Measurements from ENCODE around the gene VAMP5. TPM values are rescaled to one million over a fixed set of nuclear protein-coding genes. Genes with fewer than 3 reads are reported as not detected.

Gene VAMP5
- total and polyA plus RNA-seq, 9 of the 15 experiments (the other 6 are each of a cell fraction or from before 2014, with no cell fraction given) = 0.54 to 1.9 (median 1.5) TPM; not detected in 2

GRCh38 chr2:85602476-85603234 lies 18.4 kb downstream of the VAMP5 start, which contains the start of gene TMEM150A (continued):
- TF ChIP-seq HMGXB4 (CRISPR knock-in tag; IDR thresholded peaks at IDR 0.05) = no peak
- no peak for TF ChIP-seq CHD4 (IDR thresholded peaks at IDR 0.05; ENCODE audit: insufficient read depth, insufficient replicate concordance, low read depth, low read length, poor library complexity, severe bottlenecking)
- no peak for TF ChIP-seq MAFF (IDR thresholded peaks at IDR 0.05; ENCODE audit: low read length)
- TF ChIP-seq BCL6 (CRISPR knock-in tag; IDR thresholded peaks at IDR 0.05) = no peak
- no peak for TF ChIP-seq ZNF583 (CRISPR knock-in tag; IDR thresholded peaks at IDR 0.05)
- no peak for TF ChIP-seq ARID3A (IDR thresholded peaks at IDR 0.05; ENCODE audit: borderline replicate concordance, low read depth, low read length)
- TF ChIP-seq GTF2B (IDR thresholded peaks at IDR 0.05; ENCODE audit: extremely low read depth, insufficient read length) = no peak
- no peak for TF ChIP-seq ID3 (CRISPR knock-in tag; IDR thresholded peaks at IDR 0.05)
- TF ChIP-seq ID3 (tag; IDR thresholded peaks at IDR 0.05) = peak; percentile 36; the same call in 1 of the 2 replicates
- TF ChIP-seq SAFB2 (IDR thresholded peaks at IDR 0.05; ENCODE audit: borderline replicate concordance, low read depth, low read length, severe bottlenecking) = no peak
- TF ChIP-seq MLX (CRISPR knock-in tag; conservative IDR thresholded peaks at IDR 0.05) = no peak
- TF ChIP-seq ZBED1 (IDR thresholded peaks at IDR 0.05) = no peak
- TF ChIP-seq ZKSCAN3 (CRISPR knock-in tag; IDR thresholded peaks at IDR 0.05) = no peak
- no peak for TF ChIP-seq IRF1 (CRISPR knock-in tag; IDR thresholded peaks at IDR 0.05; ENCODE audit: borderline replicate concordance)
- TF ChIP-seq TGIF2 (CRISPR knock-in tag; IDR thresholded peaks at IDR 0.05) = no peak
- TF ChIP-seq MXI1 (IDR thresholded peaks at IDR 0.05; ENCODE audit: low read depth, low read length) = peak; percentile 93
- no peak for TF ChIP-seq PRDM10 (IDR thresholded peaks at IDR 0.05; ENCODE audit: partially characterized antibody)

Measured in K562 (cell line).